Uterus (tissue), 4 donors: ENCODE data around the gene VPS41. TPM values are rescaled to one million over a fixed set of nuclear protein-coding genes. Genes with fewer than 3 reads are reported as not detected.

Experiments used
- DNase-seq, 2 donors: peaks; one replicate each; pipeline ENCODE4 v3.0.0-alpha.2; 2019 to 2020
- H3K27ac ChIP-seq, 2 donors: fragments of 200-600 bp; sonication (generic); 1 replicate in 1 of 2; 2 replicates in 1 of 2; pipeline ENCODE4 v1.5.1; 2016 to 2018
- H3K27me3 ChIP-seq, 2 donors: fragments of 200-600 bp; sonication (generic); one replicate each; pipeline ENCODE4 v1.5.1; 2018 to 2019; ENCODE audit warnings: control low read depth in 1 of 2
- H3K36me3 ChIP-seq, 2 donors: fragments of 200-600 bp; sonication (generic); one replicate each; pipeline ENCODE4 v1.5.1; 2019; ENCODE audit warnings: control low read depth in 1 of 2
- H3K4me1 ChIP-seq, 2 donors: fragments of 200-600 bp; sonication (generic); one replicate each; pipeline ENCODE4 v1.5.1; 2018 to 2019; ENCODE audit warnings: control low read depth in 1 of 2
- H3K4me3 ChIP-seq, 2 donors: fragments of 200-600 bp; sonication (generic); 1 replicate in 1 of 2; 2 replicates in 1 of 2; pipeline ENCODE4 v1.5.1; 2018 to 2019; ENCODE audit warnings: mild to moderate bottlenecking in 1 of 2
- H3K9me3 ChIP-seq, 2 donors: fragments of 200-600 bp; sonication (generic); one replicate each; pipeline ENCODE4 v1.5.1; 2019; ENCODE audit warnings: control low read depth in 1 of 2
- POLR2A ChIP-seq, 2 donors: fragments of 450-650 bp; IDR thresholded peaks; one replicate each; pipeline ENCODE4 v1.6.1; 2016; ENCODE audit warnings: antibody characterized with exemption in 2 of 2, mild to moderate bottlenecking in 1 of 2, moderate library complexity in 1 of 2
- intact Hi-C: fragments of 100-400 bp; cut with DNase I; formaldehyde crosslinking; loops from one replicate; pipeline ENCODE4 v1.15.1; 2023; ENCODE audit warnings: low total_unique reads
- total RNA-seq, 4 donors: library from RNA; depleted of rRNA in 3 of 4; stranded (reverse); fragments of >200 nt in 3 of 4; gene quantifications; one replicate each; pipeline versions ENCODE4 v1.1.0 to v1.2.4, GENCODE V29; 2014 to 2023
- TF ChIP-seq, protein P1 (sequence below), 4 experiments: fragments of 200-600 bp in 2 of 4; fragments of 450-650 bp in 2 of 4; sonication (generic) in 2 of 4; IDR thresholded peaks; one replicate each; pipeline ENCODE4 v1.5.1; 2016 to 2019; ENCODE audit warnings: antibody characterized with exemption in 4 of 4, mild to moderate bottlenecking in 2 of 4, moderate library complexity in 1 of 4
- donor health status: DM: yes; HTN: yes; CAD: no.

VPS41 gene
- total RNA-seq, 4 donors from 2014 or later: 41.2 to 122 (median 74.0) TPM

DNA sequence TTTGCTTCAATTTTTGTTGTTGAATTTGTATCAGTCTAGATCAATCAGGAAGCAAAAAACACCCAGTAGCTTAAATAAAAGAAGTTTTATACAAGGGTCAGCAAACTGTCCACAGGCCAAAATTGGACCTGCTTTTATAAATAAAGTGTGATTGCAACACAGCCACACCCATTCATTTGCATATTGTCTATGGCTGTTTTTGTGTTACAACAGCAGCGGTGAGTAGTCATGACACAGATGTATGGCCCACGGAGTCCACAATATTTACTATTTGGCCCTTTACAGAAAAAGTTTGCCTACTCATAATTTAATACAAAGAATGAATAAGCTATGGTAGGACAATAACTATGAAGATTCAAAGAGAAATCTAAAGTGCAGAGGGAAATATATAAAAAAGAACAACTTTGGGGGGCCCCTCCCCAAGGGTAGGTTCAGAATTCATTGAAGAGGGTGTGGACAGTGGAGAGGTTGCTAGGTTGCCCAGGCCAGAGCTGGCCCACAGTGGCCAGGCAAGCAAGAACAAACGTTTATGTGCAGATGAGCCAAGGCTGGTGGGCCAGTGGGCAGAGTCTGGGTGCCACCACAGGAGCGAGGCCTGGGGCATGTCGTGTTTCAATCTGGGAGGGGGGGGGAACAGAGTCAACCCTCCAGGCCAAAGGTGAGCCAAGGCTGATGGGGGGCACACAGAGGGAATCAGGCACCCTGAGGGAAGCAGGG is 230.9 kb downstream of the VPS41 start:
- H3K27ac ChIP-seq: no peak overlapping the region
- no peaks in the 10 kb centered on the region for H3K4me1 ChIP-seq
- no peaks in the 10 kb centered on the region for H3K36me3 ChIP-seq
- DNase-seq: no peak
- no peaks in the 10 kb centered on the region for H3K9me3 ChIP-seq
- intact Hi-C loops: no loop called here
- no peaks in the 10 kb centered on the region for H3K27me3 ChIP-seq
- TF ChIP-seq, protein P1, sequence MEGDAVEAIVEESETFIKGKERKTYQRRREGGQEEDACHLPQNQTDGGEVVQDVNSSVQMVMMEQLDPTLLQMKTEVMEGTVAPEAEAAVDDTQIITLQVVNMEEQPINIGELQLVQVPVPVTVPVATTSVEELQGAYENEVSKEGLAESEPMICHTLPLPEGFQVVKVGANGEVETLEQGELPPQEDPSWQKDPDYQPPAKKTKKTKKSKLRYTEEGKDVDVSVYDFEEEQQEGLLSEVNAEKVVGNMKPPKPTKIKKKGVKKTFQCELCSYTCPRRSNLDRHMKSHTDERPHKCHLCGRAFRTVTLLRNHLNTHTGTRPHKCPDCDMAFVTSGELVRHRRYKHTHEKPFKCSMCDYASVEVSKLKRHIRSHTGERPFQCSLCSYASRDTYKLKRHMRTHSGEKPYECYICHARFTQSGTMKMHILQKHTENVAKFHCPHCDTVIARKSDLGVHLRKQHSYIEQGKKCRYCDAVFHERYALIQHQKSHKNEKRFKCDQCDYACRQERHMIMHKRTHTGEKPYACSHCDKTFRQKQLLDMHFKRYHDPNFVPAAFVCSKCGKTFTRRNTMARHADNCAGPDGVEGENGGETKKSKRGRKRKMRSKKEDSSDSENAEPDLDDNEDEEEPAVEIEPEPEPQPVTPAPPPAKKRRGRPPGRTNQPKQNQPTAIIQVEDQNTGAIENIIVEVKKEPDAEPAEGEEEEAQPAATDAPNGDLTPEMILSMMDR (IDR thresholded peaks at IDR 0.05): no peak
- TF ChIP-seq POLR2A (IDR thresholded peaks at IDR 0.05): no peak
- H3K4me3 ChIP-seq: no peak overlapping the region

DNA sequence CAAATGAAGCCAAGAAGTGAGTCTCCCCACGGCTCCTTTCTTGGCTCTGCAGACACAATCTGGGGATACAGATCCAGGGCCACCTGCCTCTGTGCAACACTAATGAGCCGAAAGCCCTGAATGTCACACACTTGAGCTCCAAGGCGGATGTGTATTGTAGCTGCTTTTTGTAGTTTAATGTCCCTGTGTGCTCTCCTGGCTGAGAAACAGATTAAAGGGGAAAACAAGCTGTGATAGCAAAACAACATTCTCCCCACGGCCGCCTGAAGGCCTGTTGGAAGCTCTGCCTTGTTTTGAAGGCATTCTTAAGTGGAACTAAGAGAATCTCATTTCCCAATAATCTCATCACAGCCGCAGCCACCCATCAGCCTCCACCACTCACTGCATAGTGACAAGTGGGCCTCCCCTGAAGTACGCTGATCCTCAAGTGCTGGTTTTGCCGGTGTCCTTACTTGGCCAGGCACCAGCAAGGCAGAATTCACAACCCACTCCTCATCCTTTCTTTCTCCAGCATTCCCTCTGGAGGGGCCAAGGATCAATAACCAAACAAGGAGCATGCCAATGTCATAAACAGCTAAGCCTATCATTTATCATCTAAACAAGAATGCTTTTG is 233.4 kb downstream of the VPS41 start:
- no peak overlapping the region for H3K27ac ChIP-seq
- no peaks in the 10 kb centered on the region for H3K4me1 ChIP-seq
- intact Hi-C loops: no loop called here
- H3K9me3 ChIP-seq: no peaks in the 10 kb centered on the region
- H3K27me3 ChIP-seq: no peaks in the 10 kb centered on the region
- DNase-seq: no peak
- TF ChIP-seq, protein P1 (IDR thresholded peaks at IDR 0.05): no peak
- no peak for TF ChIP-seq POLR2A (IDR thresholded peaks at IDR 0.05)
- no peaks in the 10 kb centered on the region for H3K36me3 ChIP-seq
- H3K4me3 ChIP-seq: no peak overlapping the region

DNA sequence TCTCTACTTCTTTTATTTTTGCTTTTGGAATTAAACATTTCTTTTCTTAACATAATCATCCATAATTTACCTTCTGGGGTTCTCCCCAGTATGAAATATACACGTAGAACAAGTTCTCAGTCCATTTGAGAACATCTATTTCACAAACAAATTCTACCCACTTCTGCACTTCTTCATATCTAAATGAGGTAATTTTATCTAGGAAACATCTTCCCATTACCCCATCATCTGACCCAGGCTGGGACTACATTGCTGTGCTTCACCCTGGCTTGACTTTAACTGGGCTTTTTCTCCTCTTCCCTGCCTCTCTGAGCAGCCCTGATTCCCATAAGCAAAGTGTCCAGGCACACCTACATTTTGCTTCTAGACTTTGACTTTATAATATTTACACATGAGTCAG is 234.5 kb downstream of the VPS41 start:
- DNase-seq: no peak
- Histone ChIP-seq H3K4me1 (no peaks in the 10 kb centered on the region), H3K9me3 (no peaks in the 10 kb centered on the region), H3K4me3 (no peak overlapping the region), H3K27me3 (no peaks in the 10 kb centered on the region), H3K27ac (no peak overlapping the region), H3K36me3 (no peaks in the 10 kb centered on the region)
- intact Hi-C loops: no loop called here
- no peak for TF ChIP-seq POLR2A (IDR thresholded peaks at IDR 0.05)
- TF ChIP-seq, protein P1 (IDR thresholded peaks at IDR 0.05): no peak

DNA sequence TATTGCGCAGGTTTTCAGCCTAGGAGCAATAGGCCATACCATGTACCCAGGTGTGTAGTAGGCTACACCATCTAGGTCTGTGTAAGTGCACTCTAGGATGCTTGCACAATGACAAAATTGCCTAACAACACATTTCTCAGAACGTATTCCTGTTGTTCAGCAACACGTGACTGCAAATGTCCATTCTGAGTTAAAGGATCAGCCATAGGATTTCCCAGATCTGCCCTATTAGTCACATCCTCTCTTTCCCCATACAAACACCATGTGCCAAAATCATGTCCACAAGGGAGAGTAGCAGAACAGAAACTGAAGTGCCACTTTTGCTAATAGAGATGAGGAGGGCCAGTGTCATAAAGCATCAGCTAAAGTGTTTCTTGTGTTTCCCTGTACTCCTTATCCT is 235.2 kb downstream of the VPS41 start:
- Histone ChIP-seq H3K27ac (no peak overlapping the region), H3K4me1 (no peaks in the 10 kb centered on the region), H3K36me3 (no peaks in the 10 kb centered on the region), H3K9me3 (no peaks in the 10 kb centered on the region), H3K27me3 (no peaks in the 10 kb centered on the region), H3K4me3 (no peak overlapping the region)
- intact Hi-C loops: no loop called here
- no peak for DNase-seq
- no peak for TF ChIP-seq POLR2A (IDR thresholded peaks at IDR 0.05)
- TF ChIP-seq, protein P1 (IDR thresholded peaks at IDR 0.05): no peak

Other genes with a start within 250 kb of the VPS41 start
- under 1 TPM in 1 of 4 donors, not detected in 3; 0.91 TPM for gene POU6F2, start 68.7 kb upstream of the VPS41 start, total RNA-seq